Caco-2 (cell line): Measurements from ENCODE around the gene GPR180. TPM values are rescaled to one million over a fixed set of nuclear protein-coding genes. Genes with fewer than 3 reads are reported as not detected.

ENCODE experiments used
- BruUV-seq: library from RNA; stranded (reverse); fragments of 400-500 nt; replicated peaks from 2 replicates; lab custom pipeline; 2021; lab: Mats Ljungman, UMichigan
- CTCF ChIA-PET: fragments of 300-600 bp; sonication (Branson Sonifier 250); formaldehyde crosslinking; loops from one replicate; lab custom pipeline; 2022; ENCODE audit warnings: antibody characterized with exemption; lab: Charles Lee
- POLR2A ChIA-PET: fragments of 300-600 bp; sonication (Branson Sonifier 250); formaldehyde crosslinking; loops from one replicate; lab custom pipeline; 2022; ENCODE audit warnings: antibody characterized with exemption; lab: Charles Lee
- DNase-seq, 2 experiments: peaks; one replicate each; pipeline versions ENCODE4 v3.0.0 to v3.0.0-alpha.2; 2020 to 2022
- H3K27me3 ChIP-seq: replicated peaks from 2 replicates; pipeline ENCODE4 v1.6.0; 2011; ENCODE audit warnings: low read length; ENCODE audit not compliant: control insufficient read depth, insufficient read depth
- H3K36me3 ChIP-seq: 2 replicates; pipeline ENCODE4 v1.5.1; 2011; ENCODE audit warnings: low read length; ENCODE audit not compliant: control insufficient read depth, insufficient read depth
- H3K4me1 ChIP-seq: fragments of 250-450 bp; sonication (Bioruptor Pico); 2 replicates; pipeline ENCODE4 v1.5.1; 2020; ENCODE audit warnings: mild to moderate bottlenecking
- H3K4me3 ChIP-seq: 2 replicates; pipeline ENCODE4 v1.5.1; 2011; ENCODE audit warnings: low read depth, mild to moderate bottlenecking, control low read depth, low read length
- H3K9me3 ChIP-seq: fragments of 250-450 bp; sonication (Bioruptor Pico); 2 replicates; pipeline ENCODE4 v1.5.1; 2020; ENCODE audit warnings: mild to moderate bottlenecking, moderate library complexity
- H3K27ac Mint-ChIP-seq: one replicate; pipeline ENCODE4 v1.8.0; 2022; ENCODE audit warnings: mixed read lengths; ENCODE audit not compliant: unreplicated experiment
- H3K27me3 Mint-ChIP-seq: one replicate; pipeline ENCODE4 v1.8.0; 2022; ENCODE audit warnings: mixed read lengths; ENCODE audit not compliant: insufficient read depth, unreplicated experiment
- H3K36me3 Mint-ChIP-seq: one replicate; pipeline ENCODE4 v1.8.0; 2022; ENCODE audit warnings: mild to moderate bottlenecking, mixed read lengths; ENCODE audit not compliant: insufficient read depth, unreplicated experiment
- H3K4me1 Mint-ChIP-seq: one replicate; pipeline ENCODE4 v1.8.0; 2022; ENCODE audit warnings: low read depth, mixed read lengths; ENCODE audit not compliant: unreplicated experiment
- H3K4me3 Mint-ChIP-seq: one replicate; pipeline ENCODE4 v1.8.0; 2022; ENCODE audit warnings: mild to moderate bottlenecking, moderate library complexity, mixed read lengths; ENCODE audit not compliant: unreplicated experiment
- H3K9me3 Mint-ChIP-seq: one replicate; pipeline ENCODE4 v1.8.0; 2022; ENCODE audit warnings: mixed read lengths; ENCODE audit not compliant: unreplicated experiment
- CTCF ChIP-seq, 2 experiments: fragments of 200-600 bp in 1 of 2; IDR thresholded peaks; 1 replicate in 1 of 2; 2 replicates in 1 of 2; pipeline versions ENCODE4 v1.5.1 to v1.8.0; 2011 to 2022; ENCODE audit warnings: antibody characterized with exemption in 1 of 2, control low read depth in 1 of 2, inconsistent platforms in 1 of 2, low read depth in 1 of 2, low read length in 1 of 2, mild to moderate bottlenecking in 1 of 2, moderate library complexity in 1 of 2; ENCODE audit not compliant: insufficient read depth in 1 of 2, severe bottlenecking in 1 of 2, unreplicated experiment in 1 of 2
- intact Hi-C: fragments of 100-400 bp; cut with micrococcal nuclease; formaldehyde crosslinking; loops from one replicate; pipeline ENCODE4 v1.10.0; 2022; ENCODE audit not compliant: unreplicated experiment
- total RNA-seq: library from RNA; stranded (reverse); gene quantifications from 2 replicates; pipeline ENCODE4 v1.2.3, GENCODE V29; 2022

GPR180 gene
- total RNA-seq, 1 experiment from 2014 or later, result 6.4 TPM

- no peak for TF ChIP-seq CTCF (IDR thresholded peaks at IDR 0.05; ENCODE audit: insufficient read depth in 1 of 2, low read depth in 1 of 2, low read length in 1 of 2, severe bottlenecking in 1 of 2, unreplicated experiment in 1 of 2)
- Histone ChIP-seq H3K36me3 (no peaks in the 10 kb centered on the region), H3K4me1 (peaks cover 25% of the 10 kb centered on the region), H3K27me3 (no peaks in the 10 kb centered on the region), H3K9me3 (no peaks in the 10 kb centered on the region), H3K4me3 (peak overlapping the region; percentile 67)
- intact Hi-C loops, result loop anchor here (1.0 kb wide), 1 partner anchor 47 kb away; no protein-coding TSS in a partner anchor
- Mint-ChIP-seq H3K27ac (peak overlapping the region; percentile 80), H3K36me3 (peaks cover 22% of the 10 kb centered on the region), H3K27me3 (no peaks in the 10 kb centered on the region), H3K4me3 (peak overlapping the region; percentile 83), H3K9me3 (no peaks in the 10 kb centered on the region), H3K4me1 (peaks cover 15% of the 10 kb centered on the region)
- ChIA-PET CTCF (interaction anchor here (1.1 kb wide), 1 partner anchor 24 kb away, joined by 3 read pairs; no protein-coding TSS in a partner anchor), POLR2A (interaction anchor here (0.5 to 1.8 kb wide), 8 partner anchors 8 to 827 kb away, joined by 3 to 6 read pairs (median 3); no protein-coding TSS in a partner anchor)
- no TSS peak for BruUV-seq
- no peak for DNase-seq
Observed at GRCh38 chr13:94596575-94596971, 5.1 kb upstream of the GPR180 start.

GRCh38 chr13:94598281-94598680, 3.4 kb upstream of the GPR180 start:
- Mint-ChIP-seq H3K27me3 (no peaks in the 10 kb centered on the region), H3K4me1 (peaks cover 24% of the 10 kb centered on the region), H3K9me3 (no peaks in the 10 kb centered on the region), H3K27ac (no peak overlapping the region), H3K36me3 (peaks cover 11% of the 10 kb centered on the region), H3K4me3 (no peak overlapping the region)
- no peaks in the 10 kb centered on the region for H3K27me3 ChIP-seq
- H3K36me3 ChIP-seq, result no peaks in the 10 kb centered on the region
- ChIA-PET POLR2A (no interaction called here), CTCF (no interaction called here)
- TF ChIP-seq CTCF (IDR thresholded peaks at IDR 0.05; ENCODE audit: insufficient read depth in 1 of 2, low read depth in 1 of 2, low read length in 1 of 2, severe bottlenecking in 1 of 2, unreplicated experiment in 1 of 2), result no peak
- peaks cover 28% of the 10 kb centered on the region for H3K4me1 ChIP-seq
- no peaks in the 10 kb centered on the region for H3K9me3 ChIP-seq
- no TSS peak for BruUV-seq
- no peak for DNase-seq
- intact Hi-C loops, result no loop called here
- no peak overlapping the region for H3K4me3 ChIP-seq

- no TSS peak for BruUV-seq
- POLR2A ChIA-PET, result no interaction called here
Observed at GRCh38 chr13:94599877-94600276, 1.8 kb upstream of the GPR180 start.

More at GRCh38 chr13:94599877-94600276, 1.8 kb upstream of the GPR180 start:
- H3K36me3 ChIP-seq, result no peaks in the 10 kb centered on the region
- peak; percentile 55 for DNase-seq
- H3K9me3 ChIP-seq, result no peaks in the 10 kb centered on the region
- peaks cover 21% of the 10 kb centered on the region for H3K4me1 ChIP-seq
- H3K4me3 Mint-ChIP-seq, result peak overlapping the region; percentile 25
- peaks cover 17% of the 10 kb centered on the region for H3K4me1 Mint-ChIP-seq
- H3K27ac Mint-ChIP-seq, result peak overlapping the region; percentile 53
- H3K4me3 ChIP-seq, result no peak overlapping the region
- no peaks in the 10 kb centered on the region for H3K9me3 Mint-ChIP-seq
- CTCF ChIA-PET, result interaction anchor here (0.6 to 0.7 kb wide), 2 partner anchors 20 to 25 kb away, joined by 3 to 4 read pairs; no protein-coding TSS in a partner anchor
- intact Hi-C loops, result no loop called here
- H3K27me3 Mint-ChIP-seq, result no peaks in the 10 kb centered on the region
- peaks cover 11% of the 10 kb centered on the region for H3K36me3 Mint-ChIP-seq
- TF ChIP-seq CTCF (IDR thresholded peaks at IDR 0.05; ENCODE audit: insufficient read depth in 1 of 2, low read depth in 1 of 2, low read length in 1 of 2, severe bottlenecking in 1 of 2, unreplicated experiment in 1 of 2), result no peak
- H3K27me3 ChIP-seq, result no peaks in the 10 kb centered on the region
